GM12873 (cell line): ENCODE results near the gene KDM1A.

Experiments used
- TF ChIP-seq, protein P1 (sequence below): IDR thresholded peaks from 2 replicates; pipeline ENCODE4 v1.5.1; 2012; ENCODE audit warnings: low read depth, mild to moderate bottlenecking, moderate library complexity, low read length, control low read depth; ENCODE audit not compliant: insufficient read depth; ENCODE audit errors: missing control alignments

Gene KDM1A

DNA sequence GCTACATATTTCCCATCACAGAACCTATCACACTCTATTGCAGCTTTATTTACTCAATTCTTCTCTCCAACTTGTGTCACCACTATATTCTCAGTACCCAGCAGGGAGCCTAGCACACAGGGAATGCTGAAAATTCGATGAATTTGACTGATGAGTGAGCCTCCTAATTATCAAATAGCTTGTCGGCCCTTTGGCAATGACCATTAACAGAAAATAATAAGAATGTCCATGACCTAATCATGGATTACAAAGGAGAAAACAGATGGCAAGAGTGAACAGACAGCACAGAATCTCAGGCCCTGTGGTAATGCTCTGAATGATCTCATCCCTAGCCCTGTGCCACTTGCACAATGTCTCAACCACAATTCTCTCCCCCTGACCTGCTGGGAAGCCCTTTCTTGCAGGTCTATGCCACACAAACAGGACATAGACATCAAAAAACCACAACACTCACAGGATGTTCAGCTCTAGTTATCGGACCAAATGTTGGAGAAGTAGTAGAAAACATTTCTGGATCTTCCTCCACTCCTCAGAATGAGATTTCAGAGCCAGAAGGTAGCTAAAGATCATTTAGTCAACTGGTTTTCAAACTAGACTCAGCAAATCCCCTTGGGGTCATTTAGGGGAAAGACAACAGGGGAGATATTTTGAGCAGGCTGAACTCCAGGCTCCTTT is 80.9 kb downstream of the KDM1A start:
- TF ChIP-seq, protein P1, sequence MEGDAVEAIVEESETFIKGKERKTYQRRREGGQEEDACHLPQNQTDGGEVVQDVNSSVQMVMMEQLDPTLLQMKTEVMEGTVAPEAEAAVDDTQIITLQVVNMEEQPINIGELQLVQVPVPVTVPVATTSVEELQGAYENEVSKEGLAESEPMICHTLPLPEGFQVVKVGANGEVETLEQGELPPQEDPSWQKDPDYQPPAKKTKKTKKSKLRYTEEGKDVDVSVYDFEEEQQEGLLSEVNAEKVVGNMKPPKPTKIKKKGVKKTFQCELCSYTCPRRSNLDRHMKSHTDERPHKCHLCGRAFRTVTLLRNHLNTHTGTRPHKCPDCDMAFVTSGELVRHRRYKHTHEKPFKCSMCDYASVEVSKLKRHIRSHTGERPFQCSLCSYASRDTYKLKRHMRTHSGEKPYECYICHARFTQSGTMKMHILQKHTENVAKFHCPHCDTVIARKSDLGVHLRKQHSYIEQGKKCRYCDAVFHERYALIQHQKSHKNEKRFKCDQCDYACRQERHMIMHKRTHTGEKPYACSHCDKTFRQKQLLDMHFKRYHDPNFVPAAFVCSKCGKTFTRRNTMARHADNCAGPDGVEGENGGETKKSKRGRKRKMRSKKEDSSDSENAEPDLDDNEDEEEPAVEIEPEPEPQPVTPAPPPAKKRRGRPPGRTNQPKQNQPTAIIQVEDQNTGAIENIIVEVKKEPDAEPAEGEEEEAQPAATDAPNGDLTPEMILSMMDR, result no peak

DNA sequence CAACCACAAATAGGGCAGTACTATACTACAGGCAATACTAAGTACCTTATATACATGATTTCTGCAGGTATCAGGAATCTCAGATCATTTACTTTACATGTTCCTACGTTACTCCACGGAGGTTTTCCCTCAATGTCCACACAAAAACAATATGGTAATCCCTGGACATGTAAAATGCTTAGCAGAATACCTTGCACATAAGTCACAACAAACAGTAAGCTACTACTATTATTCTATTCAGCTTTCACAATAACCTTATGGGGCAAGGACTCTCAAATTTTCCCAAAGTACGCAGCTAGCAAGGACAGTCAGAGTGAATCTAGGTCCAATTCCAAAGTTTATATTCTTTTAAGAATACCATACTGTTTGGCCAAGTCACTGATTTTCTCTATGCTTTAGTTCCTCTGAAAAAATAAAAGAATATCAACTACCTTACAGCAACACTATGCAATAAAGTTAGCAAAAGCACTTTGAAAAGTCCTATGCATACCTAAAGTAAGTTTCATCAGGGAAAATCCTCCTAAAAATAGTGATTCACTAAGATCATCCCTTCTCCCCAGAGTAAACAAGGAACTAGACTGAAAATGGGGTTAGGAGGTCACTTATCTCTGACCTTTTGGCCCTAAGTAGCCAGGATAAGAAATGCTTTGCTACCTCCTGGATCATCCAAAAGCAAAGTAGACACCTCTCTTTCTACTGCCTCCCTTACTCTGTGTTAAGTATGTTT is 82.0 kb downstream of the KDM1A start:
- TF ChIP-seq, protein P1, result no peak

DNA sequence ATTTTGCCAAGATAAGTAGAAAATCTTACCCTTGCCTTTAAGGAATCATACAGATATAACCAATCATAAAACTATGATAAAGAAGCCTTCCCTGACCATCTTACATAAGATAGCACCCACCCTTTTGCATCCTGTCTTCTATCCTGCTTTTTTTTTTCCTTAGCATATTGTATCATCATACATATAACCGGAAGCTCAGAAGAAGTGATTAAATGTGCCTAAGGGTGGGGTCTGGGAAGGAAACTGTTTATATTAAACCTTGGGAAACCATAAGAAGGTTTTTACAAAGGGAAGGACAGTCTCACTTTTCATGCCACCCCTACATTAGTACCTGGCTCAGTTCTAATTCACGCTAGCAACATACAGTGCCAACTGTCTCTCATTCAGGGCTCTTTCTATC is 82.6 kb downstream of the KDM1A start:
- TF ChIP-seq, protein P1, result no peak

DNA sequence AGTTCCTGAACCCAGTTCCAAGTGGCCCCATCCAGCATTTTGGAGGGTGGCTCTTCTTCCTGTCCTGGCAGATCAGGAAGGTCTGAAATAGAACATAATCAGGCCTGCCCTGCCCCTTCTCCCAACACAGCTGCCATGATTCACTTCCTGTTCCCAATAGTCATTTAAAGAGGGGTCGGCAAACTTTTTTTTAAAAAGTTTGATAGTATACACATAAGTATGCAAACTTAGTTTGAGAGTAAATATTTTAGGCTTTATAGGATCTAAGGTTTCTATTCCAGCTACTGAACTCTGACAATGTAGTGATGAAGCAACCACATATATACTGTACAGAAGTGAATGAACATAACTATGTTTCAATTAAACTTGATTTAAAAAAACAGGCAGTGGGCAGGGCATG is 83.0 kb downstream of the KDM1A start:
- TF ChIP-seq, protein P1, result no peak

DNA sequence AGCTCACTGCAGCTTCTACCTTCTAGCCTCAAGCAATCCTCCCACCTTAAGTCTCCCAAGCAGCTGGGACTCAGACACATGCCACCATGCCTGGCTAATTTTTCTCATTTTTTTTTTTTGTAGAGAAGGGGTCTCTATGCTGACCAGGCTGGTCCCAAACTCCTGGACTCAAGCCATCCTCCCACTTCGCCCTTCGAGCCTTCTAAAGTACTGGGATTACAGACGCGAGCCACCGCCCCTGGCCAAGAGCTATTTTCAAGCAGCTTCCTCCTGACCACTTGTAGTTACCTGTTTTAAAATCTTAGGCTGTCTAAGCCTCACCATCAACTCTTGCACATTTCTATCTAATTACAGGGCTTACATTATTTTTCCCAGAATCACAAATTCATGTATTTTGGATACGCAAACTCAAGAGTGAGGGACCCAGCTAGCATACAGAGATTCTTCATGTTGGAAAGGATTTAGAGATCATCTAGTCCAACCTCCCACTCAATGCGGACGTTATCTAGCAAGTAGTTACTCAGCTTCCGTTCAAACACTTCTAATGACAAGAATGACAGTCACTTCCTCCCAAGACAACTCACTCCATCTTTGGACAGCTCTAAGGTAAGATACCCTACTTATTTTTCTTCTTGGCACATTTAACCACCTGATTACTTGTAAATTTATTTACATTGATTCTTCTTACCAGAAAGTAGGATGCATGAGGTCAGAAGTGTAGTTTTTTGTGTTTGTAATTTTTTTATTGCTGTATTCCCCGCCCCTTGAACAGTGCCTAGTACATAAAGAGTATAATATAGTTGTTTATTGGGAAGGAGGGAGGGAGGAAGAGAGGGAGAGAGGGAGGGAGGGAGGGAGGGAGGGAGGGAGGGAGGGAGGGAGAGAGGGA is 84.0 kb downstream of the KDM1A start:
- TF ChIP-seq, protein P1, result no peak

DNA sequence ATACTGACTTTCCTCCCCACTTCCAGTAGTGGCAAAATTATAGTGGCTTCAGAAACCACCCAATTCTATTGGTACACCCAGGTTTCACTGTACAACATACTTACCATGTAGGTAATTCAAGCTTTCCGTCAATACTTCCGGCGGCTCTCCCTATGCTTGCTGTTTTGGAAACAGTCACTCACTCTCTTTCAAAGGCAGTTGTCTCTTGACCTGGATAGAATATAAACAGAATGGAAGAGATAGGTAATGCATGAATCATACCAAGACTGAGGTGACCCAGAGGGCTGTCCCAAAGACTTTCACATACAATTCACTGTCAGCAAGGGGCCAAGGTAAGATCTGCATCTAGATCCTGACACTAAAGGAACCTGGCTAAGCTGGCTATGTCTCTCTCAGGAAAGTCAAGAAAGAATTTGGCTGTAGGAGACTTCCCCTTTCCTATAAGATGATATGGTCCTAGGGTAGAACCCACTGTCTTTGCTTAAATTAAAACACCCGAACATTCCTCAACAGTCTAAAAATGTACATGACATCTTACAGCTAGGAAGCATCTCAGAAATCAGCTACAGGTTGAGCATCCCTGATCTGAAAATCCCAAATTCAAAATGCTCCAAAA is 89.8 kb downstream of the KDM1A start:
- TF ChIP-seq, protein P1, result no peak
